GDM1 (cell line): ENCODE measurements around the gene SMARCA2.
"Not testable (repeated sequence)": the region's sequence is repeated elsewhere in the genome, so short reads cannot be mapped to it uniquely, and the experiment has no call there.

Source experiments
- DNase-seq: peaks from one replicate; lab custom pipeline; 2025; lab: John Stamatoyannopoulos, UW

SMARCA2 gene

DNA sequence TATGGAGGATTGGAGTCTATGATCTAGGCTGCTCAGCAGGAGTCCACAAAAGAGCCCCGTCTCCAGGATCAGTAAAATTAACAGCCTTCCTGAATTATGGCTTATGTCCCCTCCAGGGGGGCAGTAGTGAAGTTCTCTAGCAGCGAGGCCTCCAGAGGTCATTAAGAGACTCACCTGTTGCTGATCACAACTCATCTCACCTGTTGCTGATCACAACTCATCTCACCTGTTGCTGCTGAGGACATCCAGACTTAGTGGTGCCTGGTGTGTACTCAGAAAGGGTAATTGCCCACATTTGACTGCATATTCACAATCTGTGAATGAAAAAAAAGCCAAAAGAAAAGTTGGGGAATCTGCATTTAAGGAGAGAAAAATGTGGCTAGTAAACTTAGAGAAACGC, 129.5 kb downstream of the SMARCA2 start:
- DNase-seq, result no peak

DNA sequence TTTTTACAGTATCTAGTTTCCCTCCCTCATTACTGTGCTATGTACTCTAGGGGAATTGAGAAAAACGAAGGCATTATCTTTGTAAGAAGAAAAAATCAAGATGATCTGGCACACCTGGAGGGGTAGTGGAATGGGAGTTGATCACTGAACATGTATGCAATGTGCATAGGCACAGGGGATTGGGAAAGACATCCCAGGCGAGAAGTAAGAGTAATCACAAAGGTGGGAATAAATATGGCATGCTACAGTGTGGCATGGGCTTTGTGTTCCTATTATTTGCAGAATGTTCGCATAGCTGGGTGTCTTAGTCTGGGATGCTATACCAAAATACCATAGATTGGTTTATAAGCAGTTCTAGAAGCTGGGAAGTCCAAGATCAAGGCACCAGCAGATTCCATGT, 130.6 kb downstream of the SMARCA2 start:
- DNase-seq, result no peak

- not testable (repeated sequence) for DNase-seq
Observed at GRCh38 chr9:2146700-2147099, 131.6 kb downstream of the SMARCA2 start.

- no peak for DNase-seq
Observed at GRCh38 chr9:2150338-2150737, 135.2 kb downstream of the SMARCA2 start.

- DNase-seq, result no peak
Observed at GRCh38 chr9:2151171-2151570, 136.0 kb downstream of the SMARCA2 start.

- DNase-seq, result no peak
Observed at GRCh38 chr9:2152966-2153629, 138.0 kb downstream of the SMARCA2 start.

DNA sequence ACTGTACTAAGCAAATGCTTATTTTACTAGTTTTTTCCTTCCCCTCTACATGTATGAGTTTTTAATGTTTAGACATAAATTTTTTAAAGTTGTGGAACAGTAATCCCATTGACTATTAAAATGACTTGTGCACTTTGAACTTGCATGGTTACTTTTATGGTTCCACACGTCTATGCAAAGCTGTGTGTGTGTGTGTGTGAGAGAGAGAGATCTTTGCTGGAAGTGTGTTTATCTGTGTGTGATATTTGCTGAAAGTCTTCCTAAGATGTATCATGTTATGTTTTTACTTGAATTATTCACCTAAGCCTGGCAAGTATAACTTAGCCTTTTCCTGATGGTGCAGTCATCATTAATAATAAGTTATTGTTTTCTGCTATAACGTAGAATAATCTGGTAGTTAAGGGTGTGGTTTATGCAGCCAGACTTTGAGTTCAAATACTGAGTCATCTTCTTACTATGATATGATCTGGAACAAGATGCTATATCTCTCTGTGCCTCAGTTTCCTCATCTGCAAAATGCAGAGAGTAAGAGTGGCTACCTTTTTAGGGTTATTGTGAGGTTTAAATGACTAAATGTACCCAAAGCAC, 138.6 kb downstream of the SMARCA2 start:
- no peak for DNase-seq

GRCh38 chr9:2154731-2155130, 139.6 kb downstream of the SMARCA2 start:
- DNase-seq, result no peak

- no peak for DNase-seq
Observed at GRCh38 chr9:2155966-2156365, 140.8 kb downstream of the SMARCA2 start.

GRCh38 chr9:2157277-2158110, 142.3 kb downstream of the SMARCA2 start:
- no peak for DNase-seq

DNA sequence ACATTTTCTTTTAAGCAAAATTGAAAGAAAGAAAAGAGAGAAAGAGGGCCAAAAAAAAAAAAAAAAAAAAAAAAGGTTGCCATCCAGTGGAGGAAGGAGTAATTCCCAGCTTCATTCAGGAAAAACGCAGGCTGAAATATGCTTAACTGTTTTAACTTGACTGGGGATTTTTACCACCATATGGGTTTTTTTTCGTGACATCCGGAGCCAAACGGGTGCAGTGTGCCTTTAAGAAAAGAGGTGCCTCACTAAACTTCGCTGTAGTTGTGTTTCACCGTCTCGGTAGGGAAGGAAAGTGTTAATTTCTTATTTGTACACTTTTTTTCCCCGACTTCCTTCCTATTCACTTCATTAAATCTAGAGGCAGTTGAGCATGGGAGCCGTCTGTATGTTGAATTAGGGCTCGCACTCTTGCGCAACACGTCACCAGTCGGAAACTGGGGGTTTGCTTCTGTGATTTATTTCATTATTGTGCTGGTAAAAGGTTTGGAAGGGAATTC, 143.0 kb downstream of the SMARCA2 start:
- DNase-seq, result no peak

DNA sequence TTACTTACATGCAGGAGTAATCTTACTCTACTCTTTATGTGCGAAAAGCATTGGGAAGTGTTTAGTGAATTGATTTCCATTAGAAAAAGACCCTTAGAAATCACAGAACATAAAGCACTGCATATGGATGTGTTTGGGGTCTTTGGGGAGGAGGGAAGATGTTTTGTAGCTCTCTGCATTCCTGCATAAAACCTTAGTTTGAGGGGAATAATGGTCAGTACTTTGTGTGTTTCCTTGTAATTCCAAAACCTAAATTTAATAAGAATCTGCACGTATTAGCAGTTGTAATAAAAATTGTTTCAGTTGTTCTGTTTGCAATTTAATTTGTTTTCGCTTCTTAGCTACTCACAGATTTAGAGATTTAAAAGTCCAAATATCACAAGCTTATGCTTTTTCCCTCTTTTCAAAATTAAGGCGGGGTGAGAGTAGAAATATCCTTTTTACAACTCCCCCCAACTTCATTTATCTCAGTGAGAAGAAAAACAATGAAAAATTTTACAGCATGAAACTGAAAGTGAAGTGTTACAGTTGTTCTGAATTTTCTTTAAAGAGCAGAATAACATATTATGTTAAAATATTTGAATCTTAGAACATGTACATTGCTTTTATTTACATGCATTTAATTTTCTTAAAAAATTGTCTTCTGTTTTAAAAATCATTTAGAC, 143.8 kb downstream of the SMARCA2 start:
- no peak for DNase-seq

DNA sequence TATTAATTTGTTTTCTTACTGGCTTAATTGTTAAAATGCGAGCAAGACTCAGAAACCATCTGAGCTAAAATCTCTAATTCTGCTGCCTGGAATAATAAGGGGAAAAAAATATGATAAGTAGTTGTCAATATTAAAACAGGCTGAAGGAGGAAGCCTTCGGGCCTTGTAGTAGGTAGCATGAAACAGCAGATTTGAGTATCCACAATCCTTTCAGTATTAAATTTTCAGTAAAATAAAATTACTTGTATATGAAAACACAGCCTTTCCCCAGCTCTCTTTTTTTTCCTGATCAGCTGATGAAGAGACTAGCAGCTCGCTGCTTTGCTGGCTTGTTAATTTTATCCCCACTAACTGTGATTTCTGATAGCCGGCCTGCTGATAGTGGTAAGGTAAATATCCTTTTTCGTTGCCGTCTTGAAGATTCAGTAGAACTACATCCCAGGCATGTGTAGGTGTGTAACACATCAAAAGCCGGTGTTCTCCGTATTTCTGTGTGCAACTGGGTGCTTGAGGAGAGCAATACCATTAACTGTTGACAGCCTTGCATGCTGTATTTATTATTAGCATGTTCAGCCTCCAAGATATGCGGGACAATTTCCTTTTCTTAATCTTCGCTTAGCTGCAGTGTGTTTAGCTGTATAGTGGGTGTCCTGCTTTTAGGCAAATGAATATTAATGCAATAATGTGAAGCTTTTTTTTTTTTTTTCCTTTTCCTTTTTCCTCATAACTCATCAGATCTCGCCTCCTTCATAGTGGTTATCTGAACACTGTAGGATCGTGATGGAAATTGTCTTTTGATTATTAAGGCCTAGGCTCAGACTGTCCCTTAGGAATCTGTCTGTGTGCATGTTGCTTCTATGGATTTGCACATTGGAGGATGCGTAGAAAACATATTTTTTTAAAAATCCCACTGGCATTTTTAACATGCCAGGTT, 144.6 kb downstream of the SMARCA2 start:
- no peak for DNase-seq

GRCh38 chr9:2161661-2162060, 146.5 kb downstream of the SMARCA2 start:
- DNase-seq, result no peak

DNA sequence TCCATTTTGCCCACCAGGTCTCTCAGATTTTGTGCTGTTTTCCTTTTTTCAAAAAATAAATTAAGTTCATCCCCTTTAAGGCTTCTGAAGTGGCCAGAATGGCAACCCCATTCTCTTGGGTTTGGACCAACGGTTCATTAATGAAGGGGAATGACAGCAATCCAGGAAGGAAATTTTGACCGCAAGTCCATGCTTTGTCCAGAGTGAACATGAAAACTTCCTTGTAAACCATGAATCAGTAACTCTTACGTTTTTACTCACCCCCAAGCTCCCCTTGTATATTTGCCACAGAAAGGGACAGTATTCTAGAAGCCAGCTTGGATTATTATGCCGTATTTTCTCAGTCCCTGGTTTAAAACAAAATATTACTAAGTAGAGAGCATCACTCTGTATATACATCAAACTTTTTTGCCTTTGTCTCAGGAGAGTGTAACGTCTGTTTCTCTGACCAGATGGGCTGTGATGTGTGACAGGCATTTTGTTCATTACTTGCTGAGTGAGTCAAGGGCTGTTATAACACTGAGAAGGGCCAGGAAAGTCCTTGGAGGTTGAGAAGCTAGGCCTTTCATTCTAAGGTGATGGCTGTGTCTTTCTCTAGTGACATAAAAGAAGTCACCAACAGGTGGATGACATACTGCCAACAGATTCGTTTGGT, 148.2 kb downstream of the SMARCA2 start:
- DNase-seq, result no peak

DNA sequence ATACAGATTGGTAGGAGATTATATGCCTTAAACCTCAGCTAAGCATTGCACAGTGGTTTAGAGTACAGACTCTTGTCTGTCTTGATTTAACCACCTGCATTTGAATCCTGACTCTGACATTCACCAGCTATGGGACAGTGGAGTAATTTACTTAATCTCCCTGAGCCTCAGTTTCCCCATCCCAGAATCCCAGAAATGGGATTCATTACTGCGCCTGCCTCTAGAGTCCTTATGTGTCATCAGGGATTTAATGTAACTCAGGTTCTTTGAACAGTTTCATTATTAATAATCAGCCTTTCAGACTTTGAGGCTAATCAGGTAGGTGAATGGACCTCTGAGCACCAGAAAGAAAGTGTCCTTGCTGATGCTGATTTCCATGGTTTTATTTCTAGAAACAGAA, 149.1 kb downstream of the SMARCA2 start:
- no peak for DNase-seq

GRCh38 chr9:2166203-2166602, 151.1 kb downstream of the SMARCA2 start:
- DNase-seq, result no peak

GRCh38 chr9:2169035-2169434, 153.9 kb downstream of the SMARCA2 start:
- no peak for DNase-seq

- DNase-seq, result no peak
Observed at GRCh38 chr9:2170722-2171121, 155.6 kb downstream of the SMARCA2 start.

- DNase-seq, result no peak
Observed at GRCh38 chr9:2173170-2173569, 158.0 kb downstream of the SMARCA2 start.

GRCh38 chr9:2173861-2174260, 158.7 kb downstream of the SMARCA2 start:
- no peak for DNase-seq
